C4-2B (cell line): ENCODE measurements around the gene COX8C.

ENCODE experiments used
- ZFX ChIP-seq: fragments of 450-650 bp; IDR thresholded peaks from 2 replicates; pipeline ENCODE4 v1.6.1; 2017
- TF ChIP-seq, protein P1 (sequence below): fragments of 450-650 bp; conservative IDR thresholded peaks from 2 replicates; pipeline ENCODE4 v1.5.1; 2017; ENCODE audit warnings: mild to moderate bottlenecking

GRCh38 chr14:93317210-93317874 lies 29.6 kb upstream of the COX8C start:
- TF ChIP-seq, protein P1, sequence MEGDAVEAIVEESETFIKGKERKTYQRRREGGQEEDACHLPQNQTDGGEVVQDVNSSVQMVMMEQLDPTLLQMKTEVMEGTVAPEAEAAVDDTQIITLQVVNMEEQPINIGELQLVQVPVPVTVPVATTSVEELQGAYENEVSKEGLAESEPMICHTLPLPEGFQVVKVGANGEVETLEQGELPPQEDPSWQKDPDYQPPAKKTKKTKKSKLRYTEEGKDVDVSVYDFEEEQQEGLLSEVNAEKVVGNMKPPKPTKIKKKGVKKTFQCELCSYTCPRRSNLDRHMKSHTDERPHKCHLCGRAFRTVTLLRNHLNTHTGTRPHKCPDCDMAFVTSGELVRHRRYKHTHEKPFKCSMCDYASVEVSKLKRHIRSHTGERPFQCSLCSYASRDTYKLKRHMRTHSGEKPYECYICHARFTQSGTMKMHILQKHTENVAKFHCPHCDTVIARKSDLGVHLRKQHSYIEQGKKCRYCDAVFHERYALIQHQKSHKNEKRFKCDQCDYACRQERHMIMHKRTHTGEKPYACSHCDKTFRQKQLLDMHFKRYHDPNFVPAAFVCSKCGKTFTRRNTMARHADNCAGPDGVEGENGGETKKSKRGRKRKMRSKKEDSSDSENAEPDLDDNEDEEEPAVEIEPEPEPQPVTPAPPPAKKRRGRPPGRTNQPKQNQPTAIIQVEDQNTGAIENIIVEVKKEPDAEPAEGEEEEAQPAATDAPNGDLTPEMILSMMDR: no peak
- TF ChIP-seq ZFX: no peak
